ENCODE results near the gene DLG5.

DNA sequence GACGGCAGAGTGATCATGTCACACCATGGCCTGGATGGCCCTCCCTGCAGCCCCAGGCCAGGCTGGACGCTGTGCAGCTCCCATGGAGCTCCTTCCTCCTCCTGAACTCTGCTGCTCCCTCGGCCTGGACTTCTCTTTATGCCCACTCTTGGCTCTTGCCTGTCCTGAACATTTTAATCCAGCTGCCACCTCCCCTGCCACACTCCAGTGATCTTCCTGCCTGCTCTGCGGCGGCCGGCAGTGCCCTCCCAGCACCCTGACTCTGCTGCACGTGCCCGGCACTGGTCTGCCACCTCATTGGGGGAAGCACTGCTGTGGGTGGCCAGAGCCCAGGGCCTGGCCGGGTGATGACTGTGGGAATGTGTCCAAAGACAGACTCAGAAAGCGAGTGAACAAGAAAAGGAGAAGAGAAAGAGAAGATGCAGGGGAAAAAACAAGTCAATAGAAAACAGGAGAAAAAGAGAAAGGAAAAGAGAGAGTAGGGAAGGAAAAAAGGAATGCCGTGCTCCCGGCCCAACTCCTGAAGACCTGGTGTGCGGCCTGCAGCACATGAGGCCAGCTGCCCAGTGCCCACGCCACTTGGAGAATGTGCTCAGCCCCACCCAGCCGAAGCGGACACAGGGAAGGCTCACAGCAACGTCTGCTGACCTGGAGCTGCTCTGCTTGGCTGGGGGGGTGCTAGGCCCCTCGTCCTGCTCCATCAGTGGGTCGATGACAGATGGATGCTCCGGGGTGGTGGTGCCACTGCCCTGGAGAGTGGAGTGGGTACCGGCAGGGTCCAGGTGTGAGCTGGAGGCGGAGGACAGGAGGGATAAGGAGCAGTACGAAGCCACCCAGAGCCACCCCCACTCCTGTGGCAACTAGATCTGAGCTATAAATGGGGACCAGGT is 115.9 kb downstream of the DLG5 start:
- TF ChIP-seq GTF2F1 (IDR thresholded peaks at IDR 0.05; ENCODE audit: low read depth, low read length) (no peak), NELFE (IDR thresholded peaks at IDR 0.05; ENCODE audit: insufficient read depth, insufficient read length) (no peak), POLR2H (tag; IDR thresholded peaks at IDR 0.05; ENCODE audit: low read depth) (no peak), GATAD2A (IDR thresholded peaks at IDR 0.05) (no peak), SOX6 (IDR thresholded peaks at IDR 0.05) (no peak), ZNF263 (CRISPR knock-in tag; IDR thresholded peaks at IDR 0.05; ENCODE audit: borderline replicate concordance) (no peak), YBX1 (IDR thresholded peaks at IDR 0.05) (no peak), RAD51 (IDR thresholded peaks at IDR 0.05; ENCODE audit: borderline replicate concordance, low read depth) (no peak), ELF4 (CRISPR knock-in tag; IDR thresholded peaks at IDR 0.05) (no peak)
- TF ChIP-seq, protein P1, sequence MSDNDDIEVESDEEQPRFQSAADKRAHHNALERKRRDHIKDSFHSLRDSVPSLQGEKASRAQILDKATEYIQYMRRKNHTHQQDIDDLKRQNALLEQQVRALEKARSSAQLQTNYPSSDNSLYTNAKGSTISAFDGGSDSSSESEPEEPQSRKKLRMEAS (CRISPR knock-in tag; IDR thresholded peaks at IDR 0.05): no peak
- TF ChIP-seq, protein P2, sequence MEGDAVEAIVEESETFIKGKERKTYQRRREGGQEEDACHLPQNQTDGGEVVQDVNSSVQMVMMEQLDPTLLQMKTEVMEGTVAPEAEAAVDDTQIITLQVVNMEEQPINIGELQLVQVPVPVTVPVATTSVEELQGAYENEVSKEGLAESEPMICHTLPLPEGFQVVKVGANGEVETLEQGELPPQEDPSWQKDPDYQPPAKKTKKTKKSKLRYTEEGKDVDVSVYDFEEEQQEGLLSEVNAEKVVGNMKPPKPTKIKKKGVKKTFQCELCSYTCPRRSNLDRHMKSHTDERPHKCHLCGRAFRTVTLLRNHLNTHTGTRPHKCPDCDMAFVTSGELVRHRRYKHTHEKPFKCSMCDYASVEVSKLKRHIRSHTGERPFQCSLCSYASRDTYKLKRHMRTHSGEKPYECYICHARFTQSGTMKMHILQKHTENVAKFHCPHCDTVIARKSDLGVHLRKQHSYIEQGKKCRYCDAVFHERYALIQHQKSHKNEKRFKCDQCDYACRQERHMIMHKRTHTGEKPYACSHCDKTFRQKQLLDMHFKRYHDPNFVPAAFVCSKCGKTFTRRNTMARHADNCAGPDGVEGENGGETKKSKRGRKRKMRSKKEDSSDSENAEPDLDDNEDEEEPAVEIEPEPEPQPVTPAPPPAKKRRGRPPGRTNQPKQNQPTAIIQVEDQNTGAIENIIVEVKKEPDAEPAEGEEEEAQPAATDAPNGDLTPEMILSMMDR (IDR thresholded peaks at IDR 0.05 in 2 of 3, conservative IDR thresholded peaks at IDR 0.05 in 1 of 3; ENCODE audit: insufficient read depth in 2 of 3, low read depth in 1 of 3, low read length in 3 of 3): no peak
- TF ChIP-seq, protein P3, sequence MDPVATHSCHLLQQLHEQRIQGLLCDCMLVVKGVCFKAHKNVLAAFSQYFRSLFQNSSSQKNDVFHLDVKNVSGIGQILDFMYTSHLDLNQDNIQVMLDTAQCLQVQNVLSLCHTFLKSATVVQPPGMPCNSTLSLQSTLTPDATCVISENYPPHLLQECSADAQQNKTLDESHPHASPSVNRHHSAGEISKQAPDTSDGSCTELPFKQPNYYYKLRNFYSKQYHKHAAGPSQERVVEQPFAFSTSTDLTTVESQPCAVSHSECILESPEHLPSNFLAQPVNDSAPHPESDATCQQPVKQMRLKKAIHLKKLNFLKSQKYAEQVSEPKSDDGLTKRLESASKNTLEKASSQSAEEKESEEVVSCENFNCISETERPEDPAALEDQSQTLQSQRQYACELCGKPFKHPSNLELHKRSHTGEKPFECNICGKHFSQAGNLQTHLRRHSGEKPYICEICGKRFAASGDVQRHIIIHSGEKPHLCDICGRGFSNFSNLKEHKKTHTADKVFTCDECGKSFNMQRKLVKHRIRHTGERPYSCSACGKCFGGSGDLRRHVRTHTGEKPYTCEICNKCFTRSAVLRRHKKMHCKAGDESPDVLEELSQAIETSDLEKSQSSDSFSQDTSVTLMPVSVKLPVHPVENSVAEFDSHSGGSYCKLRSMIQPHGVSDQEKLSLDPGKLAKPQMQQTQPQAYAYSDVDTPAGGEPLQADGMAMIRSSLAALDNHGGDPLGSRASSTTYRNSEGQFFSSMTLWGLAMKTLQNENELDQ (CRISPR knock-in tag; IDR thresholded peaks at IDR 0.05; ENCODE audit: borderline replicate concordance): no peak
- TF ChIP-seq, protein P4, sequence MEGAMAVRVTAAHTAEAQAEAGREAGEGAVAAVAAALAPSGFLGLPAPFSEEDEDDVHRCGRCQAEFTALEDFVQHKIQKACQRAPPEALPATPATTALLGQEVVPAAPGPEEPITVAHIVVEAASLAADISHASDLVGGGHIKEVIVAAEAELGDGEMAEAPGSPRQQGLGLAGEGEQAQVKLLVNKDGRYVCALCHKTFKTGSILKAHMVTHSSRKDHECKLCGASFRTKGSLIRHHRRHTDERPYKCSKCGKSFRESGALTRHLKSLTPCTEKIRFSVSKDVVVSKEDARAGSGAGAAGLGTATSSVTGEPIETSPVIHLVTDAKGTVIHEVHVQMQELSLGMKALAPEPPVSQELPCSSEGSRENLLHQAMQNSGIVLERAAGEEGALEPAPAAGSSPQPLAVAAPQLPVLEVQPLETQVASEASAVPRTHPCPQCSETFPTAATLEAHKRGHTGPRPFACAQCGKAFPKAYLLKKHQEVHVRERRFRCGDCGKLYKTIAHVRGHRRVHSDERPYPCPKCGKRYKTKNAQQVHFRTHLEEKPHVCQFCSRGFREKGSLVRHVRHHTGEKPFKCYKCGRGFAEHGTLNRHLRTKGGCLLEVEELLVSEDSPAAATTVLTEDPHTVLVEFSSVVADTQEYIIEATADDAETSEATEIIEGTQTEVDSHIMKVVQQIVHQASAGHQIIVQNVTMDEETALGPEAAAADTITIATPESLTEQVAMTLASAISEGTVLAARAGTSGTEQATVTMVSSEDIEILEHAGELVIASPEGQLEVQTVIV (CRISPR knock-in tag; IDR thresholded peaks at IDR 0.05; ENCODE audit: borderline replicate concordance): no peak
